H1 (cell line): ENCODE results near the gene DSP. TPM values are rescaled to one million over a fixed set of nuclear protein-coding genes. Genes with fewer than 3 reads are reported as not detected.

ENCODE experiments used
- CTCF ChIA-PET: fragments of 300-600 bp; sonication (Branson Sonifier 250); formaldehyde crosslinking; loops from one replicate; lab custom pipeline; 2021; ENCODE audit not compliant: partially characterized antibody; lab: Charles Lee
- POLR2A ChIA-PET: fragments of 300-600 bp; sonication (Branson Sonifier 250); formaldehyde crosslinking; loops from one replicate; lab custom pipeline; 2021; ENCODE audit warnings: inconsistent platforms; ENCODE audit not compliant: partially characterized antibody; lab: Charles Lee
- DNase-seq, 2 experiments: peaks; one replicate each; pipeline versions ENCODE4 v3.0.0 to v3.0.0-alpha.2; 2010 to 2022; ENCODE audit warnings: low spot score in 2 of 2, low read depth in 1 of 2, mixed read lengths in 1 of 2
- FAIRE-seq: peaks from 2 replicates; lab custom pipeline; 2011; peaks lifted over from hg19 to GRCh38; lab: Jason Lieb, UNC
- H2AFZ ChIP-seq: 2 replicates; pipeline ENCODE4 v1.8.1; 2012; ENCODE audit warnings: low read length, inconsistent platforms
- H2AK5ac ChIP-seq: 2 replicates; pipeline ENCODE4 v1.6.1; 2013; ENCODE audit warnings: low read depth, low read length
- H2BK120ac ChIP-seq: replicated peaks from 2 replicates; pipeline ENCODE3; 2013; ENCODE audit warnings: low read depth, low read length, inconsistent platforms
- H2BK12ac ChIP-seq: 2 replicates; pipeline ENCODE4 v1.6.1; 2013; ENCODE audit warnings: low read depth, low read length
- H2BK15ac ChIP-seq: 2 replicates; pipeline ENCODE4 v1.6.1; 2013; ENCODE audit warnings: low read length
- H2BK20ac ChIP-seq: 2 replicates; pipeline ENCODE4 v1.6.1; 2013; ENCODE audit warnings: low read length
- H2BK5ac ChIP-seq: 2 replicates; pipeline ENCODE4 v1.6.1; 2013; ENCODE audit warnings: low read depth, low read length
- H3K14ac ChIP-seq: 2 replicates; pipeline ENCODE4 v1.6.1; 2013; ENCODE audit warnings: inconsistent platforms; ENCODE audit not compliant: insufficient read length
- H3K18ac ChIP-seq: 2 replicates; pipeline ENCODE4 v1.6.1; 2013; ENCODE audit warnings: low read length; ENCODE audit errors: extremely low read depth
- H3K23ac ChIP-seq: 2 replicates; pipeline ENCODE4 v1.6.1; 2013; ENCODE audit warnings: inconsistent platforms; ENCODE audit not compliant: insufficient read length
- H3K23me2 ChIP-seq: 2 replicates; pipeline ENCODE4 v1.6.1; 2013; ENCODE audit warnings: low read depth, low read length
- H3K27ac ChIP-seq: 2 replicates; pipeline ENCODE4 v1.6.1; 2011; ENCODE audit warnings: low read depth, low read length, inconsistent platforms
- H3K27me3 ChIP-seq, 4 experiments: replicated peaks in 1 of 4; 1 replicate in 1 of 4; 2 replicates in 3 of 4; pipeline versions ENCODE4 v1.6.1 to v1.8.1; 2011 to 2013; ENCODE audit warnings: low read length in 3 of 4, mild to moderate bottlenecking in 3 of 4, inconsistent platforms in 2 of 4, mixed read lengths in 2 of 4, moderate library complexity in 1 of 4; ENCODE audit not compliant: control insufficient read depth in 3 of 4, insufficient read depth in 3 of 4; ENCODE audit errors: extremely low read depth in 1 of 4
- H3K36me3 ChIP-seq, 4 experiments: 2 replicates each; pipeline versions ENCODE4 v1.6.1 to v1.8.1; 2011 to 2013; ENCODE audit warnings: mild to moderate bottlenecking in 4 of 4, low read length in 3 of 4, moderate library complexity in 2 of 4, control low read depth in 1 of 4, inconsistent platforms in 1 of 4; ENCODE audit not compliant: insufficient read depth in 4 of 4, control insufficient read depth in 2 of 4
- H3K4ac ChIP-seq: replicated peaks from 2 replicates; pipeline ENCODE3; 2013; ENCODE audit warnings: low read length, low read depth, mixed read lengths, inconsistent platforms; ENCODE audit not compliant: insufficient read length
- H3K4me1 ChIP-seq, 4 experiments: replicated peaks in 1 of 4; 1 replicate in 1 of 4; 2 replicates in 3 of 4; pipeline versions ENCODE4 v1.6.1 to v1.8.1; 2011 to 2013; ENCODE audit warnings: low read length in 3 of 4, inconsistent platforms in 2 of 4, mixed read lengths in 1 of 4; ENCODE audit not compliant: insufficient read depth in 4 of 4, control insufficient read depth in 3 of 4
- H3K4me2 ChIP-seq, 2 experiments: 2 replicates each; pipeline versions ENCODE4 v1.6.1 to v1.8.1; 2011 to 2013; ENCODE audit warnings: low read depth in 2 of 2, low read length in 2 of 2, control low read depth in 1 of 2, inconsistent platforms in 1 of 2, mild to moderate bottlenecking in 1 of 2; ENCODE audit not compliant: insufficient read depth in 1 of 2
- H3K4me3 ChIP-seq, 4 experiments: fragments of 200-600, 300-600 bp in 1 of 4; sonication (generic), shearing (Covaris generic), sonication (Bioruptor Twin) in 1 of 4; 2 replicates each; pipeline versions ENCODE4 v1.5.1 to v1.8.1; 2011 to 2016; ENCODE audit warnings: low read length in 4 of 4, low read depth in 3 of 4, control low read depth in 2 of 4, inconsistent platforms in 2 of 4, mild to moderate bottlenecking in 2 of 4, mixed read lengths in 1 of 4, moderate library complexity in 1 of 4; ENCODE audit not compliant: insufficient read depth in 2 of 4; ENCODE audit errors: extremely low read depth in 1 of 4
- H3K56ac ChIP-seq: replicated peaks from 2 replicates; pipeline ENCODE3; 2013; ENCODE audit warnings: low read depth, mild to moderate bottlenecking, mixed read lengths, low read length, inconsistent platforms; ENCODE audit not compliant: insufficient read length
- H3K79me1 ChIP-seq: 2 replicates; pipeline ENCODE4 v1.6.1; 2013; ENCODE audit warnings: low read depth, low read length, control low read depth
- H3K79me2 ChIP-seq, 2 experiments: 2 replicates each; pipeline versions ENCODE4 v1.6.1 to v1.8.1; 2012 to 2013; ENCODE audit warnings: low read length in 2 of 2, mild to moderate bottlenecking in 2 of 2, inconsistent platforms in 1 of 2; ENCODE audit not compliant: insufficient read depth in 2 of 2, control insufficient read depth in 1 of 2
- H3K9ac ChIP-seq, 4 experiments: replicated peaks in 1 of 4; 1 replicate in 1 of 4; 2 replicates in 3 of 4; pipeline versions ENCODE4 v1.6.1 to v1.8.1; 2011 to 2013; ENCODE audit warnings: low read depth in 3 of 4, low read length in 3 of 4, control low read depth in 2 of 4, mild to moderate bottlenecking in 2 of 4, moderate library complexity in 2 of 4, inconsistent platforms in 1 of 4; ENCODE audit errors: extremely low read depth in 1 of 4
- H3K9me3 ChIP-seq, 2 experiments: 2 replicates each; pipeline versions ENCODE4 v1.6.1 to v1.8.1; 2012 to 2013; ENCODE audit warnings: mild to moderate bottlenecking in 2 of 2, moderate library complexity in 2 of 2, control low read depth in 1 of 2, inconsistent platforms in 1 of 2, low read depth in 1 of 2, low read length in 1 of 2, mixed read lengths in 1 of 2; ENCODE audit not compliant: insufficient read depth in 2 of 2
- H4K20me1 ChIP-seq, 2 experiments: replicated peaks in 1 of 2; 2 replicates each; pipeline versions ENCODE3 to v1.8.1; 2011 to 2013; ENCODE audit warnings: inconsistent platforms in 2 of 2, low read length in 2 of 2, mild to moderate bottlenecking in 1 of 2; ENCODE audit not compliant: insufficient read depth in 2 of 2, control insufficient read depth in 1 of 2
- H4K5ac ChIP-seq: 2 replicates; pipeline ENCODE4 v1.6.1; 2013; ENCODE audit warnings: low read length, low read depth, mixed read lengths, inconsistent platforms; ENCODE audit not compliant: insufficient read length
- H4K8ac ChIP-seq: 2 replicates; pipeline ENCODE4 v1.8.0; 2013; ENCODE audit warnings: mild to moderate bottlenecking, moderate library complexity, low read length, inconsistent platforms; ENCODE audit not compliant: insufficient read depth; ENCODE audit errors: extremely low read depth
- H4K91ac ChIP-seq: replicated peaks from 2 replicates; pipeline ENCODE3; 2013; ENCODE audit warnings: low read length, mixed read lengths, inconsistent platforms; ENCODE audit not compliant: insufficient read length
- BACH1 ChIP-seq: IDR thresholded peaks from 2 replicates; pipeline ENCODE4 v1.6.1; 2012; ENCODE audit warnings: low read length, improper control_type of control experiment
- CHD2 ChIP-seq: IDR thresholded peaks from 2 replicates; pipeline ENCODE4 v1.6.1; 2012; ENCODE audit warnings: low read length, improper control_type of control experiment
- FOSL1 ChIP-seq: IDR thresholded peaks from 2 replicates; pipeline ENCODE4 v1.6.1; 2011; ENCODE audit warnings: mild to moderate bottlenecking, low read depth, low read length, moderate library complexity; ENCODE audit not compliant: insufficient read depth
- TAF1 ChIP-seq: IDR thresholded peaks from 2 replicates; pipeline ENCODE4 v1.6.1; 2011; ENCODE audit warnings: mild to moderate bottlenecking, low read depth, low read length
- WGBS, 2 experiments: shearing (Covaris generic) in 1 of 2; methylation state at CpG; one replicate each; pipeline versions ENCODE4 v1.1.6 to v1.1.7; 2013 to 2015; ENCODE audit warnings: low lambda C conversion rate in 2 of 2, mixed read lengths in 2 of 2, inconsistent platforms in 1 of 2, low coverage in 1 of 2, missing lambda C conversion rate in 1 of 2; ENCODE audit not compliant: insufficient replicate concordance in 2 of 2, insufficient coverage in 1 of 2, insufficient read length in 1 of 2; ENCODE audit errors: extremely low coverage in 1 of 2, missing lambda C conversion rate in 1 of 2; 5-methylcytosine and 5-hydroxymethylcytosine counted together
- polyA plus RNA-seq, 7 experiments: library from polyadenylated mRNA; depleted of rRNA in 3 of 7; stranded (reverse) in 5 of 7; unstranded in 2 of 7; fragments of >200 nt in 5 of 7; fragments of 200-250 nt in 2 of 7; gene quantifications; 1 replicate in 5 of 7; 2 replicates in 1 of 7; 4 replicates in 1 of 7; pipeline versions ENCODE4 v1.2.1 to v1.2.3, GENCODE V29; 2011 to 2013; ENCODE audit warnings: missing spikeins in 2 of 7, mixed read lengths in 2 of 7
- total RNA-seq: library from RNA; stranded (reverse); fragmentation: NEBNext Ultra II Directional; extraction: Animal tissue kit (Norgen Biotek cat#: 25700); gene quantifications from 2 replicates; pipeline ENCODE4 v1.2.1, GENCODE V29; 2021
- TF ChIP-seq, protein P1 (sequence below): IDR thresholded peaks from 2 replicates; pipeline ENCODE4 v1.6.1; 2011; ENCODE audit warnings: low read depth, mild to moderate bottlenecking, low read length; ENCODE audit not compliant: insufficient read depth

Gene DSP
- total and polyA plus RNA-seq, 2 of the 8 experiments (the other 6 are each of a cell fraction or from before 2014, with no cell fraction given): 14.3 to 48.5 TPM

- H3K4me2 ChIP-seq: no peak overlapping the region
- no peaks in the 10 kb centered on the region for H4K20me1 ChIP-seq
- no peak overlapping the region for H2BK120ac ChIP-seq
- no peak overlapping the region for H3K4ac ChIP-seq
- H3K9me3 ChIP-seq: no peaks in the 10 kb centered on the region
- DNase-seq (no peak), FAIRE-seq (no peak)
- H3K27ac ChIP-seq: no peak overlapping the region
- no peak overlapping the region for H2AFZ ChIP-seq
- POLR2A ChIA-PET: no interaction called here
- no peak overlapping the region for H3K56ac ChIP-seq
- no peak overlapping the region for H3K23ac ChIP-seq
- WGBS, 2 experiments: 0% methylated on average over 2 of the region's 2 CpGs; no CpG with 5 or more reads in 1 of the 2 experiments
- no peak overlapping the region for H2BK12ac ChIP-seq
- H2BK5ac ChIP-seq: no peak overlapping the region
- no peaks in the 10 kb centered on the region for H3K27me3 ChIP-seq
- H4K8ac ChIP-seq: no peak overlapping the region
- H3K79me1 ChIP-seq: no peaks in the 10 kb centered on the region
- CTCF ChIA-PET: interaction anchor here (1.6 kb wide), 1 partner anchor 12 kb away, joined by 5 read pairs; no protein-coding TSS in a partner anchor
- H3K23me2 ChIP-seq: no peaks in the 10 kb centered on the region
- H2BK15ac ChIP-seq: no peak overlapping the region
- peaks cover 20 to 89% (median 56%) of the 10 kb centered on the region in 4 experiments for H3K36me3 ChIP-seq
- H4K5ac ChIP-seq: no peak overlapping the region
- no peak overlapping the region for H4K91ac ChIP-seq
- H3K79me2 ChIP-seq: no peaks in the 10 kb centered on the region
- H3K9ac ChIP-seq: no peak overlapping the region
- H2AK5ac ChIP-seq: no peak overlapping the region
- H3K4me3 ChIP-seq: no peak overlapping the region
- H2BK20ac ChIP-seq: no peak overlapping the region
- no peak for TF ChIP-seq BACH1
- TF ChIP-seq FOSL1: no peak
- TF ChIP-seq, protein P1, sequence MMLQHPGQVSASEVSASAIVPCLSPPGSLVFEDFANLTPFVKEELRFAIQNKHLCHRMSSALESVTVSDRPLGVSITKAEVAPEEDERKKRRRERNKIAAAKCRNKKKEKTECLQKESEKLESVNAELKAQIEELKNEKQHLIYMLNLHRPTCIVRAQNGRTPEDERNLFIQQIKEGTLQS: no peak
- no peak for TF ChIP-seq CHD2
- TF ChIP-seq TAF1: no peak
- H3K4me1 ChIP-seq: no peaks in the 10 kb centered on the region
- H3K18ac ChIP-seq: no peak overlapping the region
- no peak overlapping the region for H3K14ac ChIP-seq
Measured at GRCh38 chr6:7578516-7578915, 37.0 kb downstream of the DSP start.
